GM18907 (cell line): ENCODE measurements around the gene FANK1.
"Not testable (repeated sequence)": the region's sequence is repeated elsewhere in the genome, so short reads cannot be mapped to it uniquely, and the experiment has no call there.

Experiments used
- ATAC-seq: cut with Tn5 transposase; IDR thresholded peaks from one replicate; pipeline ENCODE4 v1.9.1; 2021; ENCODE audit warnings: mild to moderate bottlenecking, moderate library complexity; ENCODE audit not compliant: unreplicated experiment

FANK1 gene

GRCh38 chr10:126016882-126017281 lies 120.5 kb downstream of the FANK1 start:
- no peak for ATAC-seq

GRCh38 chr10:126017961-126018560 lies 121.7 kb downstream of the FANK1 start:
- ATAC-seq, result no peak

- ATAC-seq, result no peak
Measured at GRCh38 chr10:126021833-126022500, 125.6 kb downstream of the FANK1 start.

DNA sequence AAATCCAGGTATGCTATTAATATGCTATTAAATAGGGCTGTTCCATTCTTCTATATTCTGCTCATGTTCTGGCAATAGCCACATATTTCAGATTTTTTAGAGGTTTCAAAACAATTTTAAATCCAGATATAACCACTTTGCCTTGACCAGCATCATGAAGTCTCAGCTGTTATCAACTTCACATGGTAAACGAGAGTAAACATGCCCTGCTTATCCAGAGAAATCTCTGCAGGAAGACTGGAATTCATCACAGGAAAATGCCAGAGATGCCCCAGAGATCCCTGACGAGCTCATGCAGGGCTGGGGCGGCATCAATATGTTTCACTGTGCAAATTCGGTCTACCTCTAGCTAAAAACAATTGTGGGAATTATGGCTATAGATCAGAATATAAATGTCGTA lies 126.5 kb downstream of the FANK1 start:
- ATAC-seq, result no peak

DNA sequence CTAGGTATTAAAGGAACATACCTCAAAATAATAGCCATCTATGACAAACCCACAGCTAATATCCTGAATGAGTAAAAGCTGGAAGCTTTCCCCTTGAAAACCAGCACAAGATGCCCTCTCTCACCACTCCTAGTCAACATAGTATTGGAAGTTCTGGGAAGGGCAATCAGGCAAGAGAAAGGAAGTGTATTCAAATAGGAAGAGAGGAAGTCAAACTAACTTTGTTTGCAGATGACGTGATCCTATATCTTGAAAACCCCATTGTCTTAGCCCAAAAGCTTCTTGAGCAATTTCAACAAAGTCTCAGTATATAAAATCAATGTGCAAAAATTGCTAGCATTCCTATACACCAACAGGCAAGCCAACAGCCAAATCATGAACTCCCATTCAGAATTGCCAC lies 131.3 kb downstream of the FANK1 start:
- no peak for ATAC-seq

GRCh38 chr10:126029999-126030398 lies 133.6 kb downstream of the FANK1 start:
- ATAC-seq, result no peak

GRCh38 chr10:126034586-126034985 lies 138.2 kb downstream of the FANK1 start:
- ATAC-seq, result no peak

GRCh38 chr10:126036515-126036914 lies 140.2 kb downstream of the FANK1 start:
- ATAC-seq, result no peak

GRCh38 chr10:126037946-126038345 lies 141.6 kb downstream of the FANK1 start:
- no peak for ATAC-seq

- ATAC-seq, result no peak
Measured at GRCh38 chr10:126041117-126041516, 144.8 kb downstream of the FANK1 start.

DNA sequence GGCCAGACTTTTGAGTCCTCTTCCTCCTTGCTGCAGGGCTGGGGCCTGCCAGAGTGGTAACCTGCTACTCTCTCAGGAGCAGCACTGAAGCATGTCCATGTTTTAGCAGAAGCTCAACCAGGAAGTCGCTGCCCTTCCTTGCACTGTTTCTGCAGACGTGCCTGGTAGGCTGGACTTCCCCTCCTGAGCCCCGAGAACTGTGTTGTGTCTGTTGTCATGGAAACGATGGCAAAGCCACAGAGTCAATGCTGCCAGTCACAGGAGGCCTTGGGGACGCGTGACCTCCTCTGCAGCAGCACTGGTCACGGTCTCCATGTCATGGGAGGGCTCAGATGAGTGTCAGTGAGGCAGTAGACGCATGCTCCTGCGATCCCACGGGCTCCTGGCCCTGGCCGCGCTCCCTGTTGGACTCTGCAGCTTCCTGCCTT lies 145.5 kb downstream of the FANK1 start:
- ATAC-seq, result peak; percentile 99

DNA sequence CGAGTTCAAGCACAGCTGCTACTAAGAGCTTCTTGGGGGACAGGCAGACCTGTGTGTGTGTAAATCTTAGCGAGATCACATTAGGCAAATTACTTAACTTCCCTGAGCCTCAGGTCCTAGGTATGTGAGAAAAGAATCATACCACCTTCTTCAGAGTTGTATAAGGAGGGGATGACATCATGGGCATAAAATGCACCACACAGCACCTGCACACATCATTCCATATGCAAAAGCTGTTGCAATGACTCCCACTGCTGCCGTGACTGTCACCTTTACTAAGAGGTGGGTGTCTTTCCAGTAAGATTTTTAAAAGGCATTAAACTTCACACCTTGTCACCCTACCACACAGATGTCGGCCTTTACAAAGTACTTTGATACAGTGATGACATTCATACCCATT lies 146.0 kb downstream of the FANK1 start:
- no peak for ATAC-seq

DNA sequence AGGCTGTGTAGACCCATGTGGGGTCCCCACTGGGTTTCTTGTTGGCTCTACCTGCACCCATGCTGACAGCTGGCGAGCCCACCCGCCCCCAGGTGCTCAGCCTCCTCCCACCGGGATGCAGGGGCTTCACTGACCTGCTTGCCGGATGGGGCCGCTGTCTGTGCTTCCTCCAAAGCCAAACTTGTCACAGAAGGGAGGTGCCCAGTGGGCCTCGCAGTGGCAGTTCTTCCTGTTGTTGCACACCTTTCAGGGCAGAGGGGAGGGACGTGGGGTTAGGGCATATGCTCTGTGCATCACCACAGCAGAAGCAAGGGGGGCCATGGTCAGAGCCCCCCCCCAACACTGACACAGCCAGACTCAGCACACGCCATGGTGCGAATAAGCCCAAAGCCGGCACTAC lies 146.5 kb downstream of the FANK1 start:
- no peak for ATAC-seq

GRCh38 chr10:126043389-126043788 lies 147.0 kb downstream of the FANK1 start:
- no peak for ATAC-seq

DNA sequence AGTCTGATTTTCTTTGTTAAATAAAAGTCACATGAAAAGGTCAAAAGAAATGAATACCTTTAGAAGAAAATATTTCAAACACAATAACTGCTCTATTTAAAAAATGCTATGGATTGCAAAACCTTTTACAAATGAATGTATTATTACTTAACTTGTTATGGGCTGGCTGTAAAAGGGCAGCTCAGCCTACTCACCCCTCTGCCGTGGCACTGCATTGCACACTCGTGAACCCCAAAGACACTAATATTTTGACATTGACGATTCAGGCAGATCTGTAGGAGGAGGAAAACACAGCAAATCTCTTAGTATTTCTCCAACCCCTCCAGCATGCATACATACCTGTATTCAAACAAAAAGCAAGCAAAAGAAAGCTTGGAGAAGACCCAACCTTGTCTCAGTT lies 149.5 kb downstream of the FANK1 start:
- ATAC-seq, result no peak

DNA sequence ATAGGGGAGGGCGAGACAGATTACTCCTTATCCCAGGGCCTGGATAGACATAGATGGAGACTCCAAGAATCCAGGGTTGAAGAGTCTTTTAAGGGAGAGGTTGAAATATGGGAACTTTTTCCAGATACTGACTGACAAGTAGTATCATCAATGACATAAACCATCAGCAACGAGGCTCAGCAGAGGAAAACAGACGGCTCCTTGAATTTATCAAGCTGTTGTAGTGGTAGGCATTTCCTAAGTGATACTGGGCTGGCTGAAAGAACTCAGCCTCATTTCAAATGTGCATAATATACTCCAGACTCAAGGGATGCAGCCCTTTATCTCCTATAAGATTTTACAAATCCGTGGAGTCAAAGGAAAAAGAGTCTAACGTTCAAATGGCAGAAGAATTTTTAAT lies 150.5 kb downstream of the FANK1 start:
- ATAC-seq, result no peak

GRCh38 chr10:126047749-126048148 lies 151.4 kb downstream of the FANK1 start:
- ATAC-seq, result not testable (repeated sequence)

GRCh38 chr10:126049759-126050700 lies 153.7 kb downstream of the FANK1 start:
- no peak for ATAC-seq

GRCh38 chr10:126052171-126052570 lies 155.8 kb downstream of the FANK1 start:
- ATAC-seq, result no peak

DNA sequence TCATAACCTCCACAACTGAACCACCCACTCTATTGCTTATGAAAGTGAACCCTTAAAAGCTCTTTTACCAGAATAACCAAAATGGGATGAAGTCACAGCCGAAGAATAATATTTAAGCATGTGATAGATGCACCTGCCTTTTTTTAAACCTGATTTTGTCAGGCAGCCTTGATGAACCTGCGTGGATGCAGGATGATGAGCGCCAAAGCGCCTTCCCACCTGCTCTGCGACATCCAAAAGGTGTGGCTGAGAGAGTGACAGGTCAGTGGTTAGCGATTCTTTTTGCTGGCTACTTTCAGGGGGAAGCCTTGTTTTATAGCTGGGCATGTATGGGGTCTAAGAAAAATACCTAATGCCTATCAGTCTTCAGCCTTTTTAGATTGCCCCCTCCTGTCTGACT lies 157.8 kb downstream of the FANK1 start:
- ATAC-seq, result no peak

DNA sequence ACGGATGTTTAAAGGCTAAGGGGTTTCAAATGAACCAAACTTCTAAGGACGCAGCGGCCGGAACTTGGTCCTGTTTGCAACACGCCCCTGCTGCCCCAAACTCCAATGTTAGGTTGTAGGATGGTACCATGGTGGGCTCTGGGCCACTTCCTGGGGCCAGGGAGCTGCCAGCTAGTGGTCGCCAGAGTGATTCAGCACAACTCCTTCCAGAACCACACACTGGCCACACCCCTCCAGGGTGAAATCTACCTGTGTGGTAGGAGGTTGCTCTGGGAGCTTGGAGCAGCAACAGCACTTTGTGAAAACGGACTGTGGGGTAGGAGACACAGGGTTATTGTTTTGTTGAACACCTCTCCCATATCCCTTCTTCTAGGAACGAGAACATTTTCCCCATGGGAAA lies 161.1 kb downstream of the FANK1 start:
- ATAC-seq, result no peak

- no peak for ATAC-seq
Measured at GRCh38 chr10:126058104-126058503, 161.7 kb downstream of the FANK1 start.
